K562 (cell line): ENCODE data around the gene GALK2. TPM values are rescaled to one million over a fixed set of nuclear protein-coding genes. Genes with fewer than 3 reads are reported as not detected.
"Not testable (repeated sequence)": the region's sequence is repeated elsewhere in the genome, so short reads cannot be mapped to it uniquely, and the experiment has no call there.

Experiments used
- ATAC-seq: fragments of 200-7000 bp; cut with Tn5 transposase; 3 replicates; pipeline ENCODE4 v1.9.1; 2020; ENCODE audit warnings: moderate library complexity
- BruUV-seq: library from RNA; stranded (reverse); fragments of 400-500 nt; replicated peaks from 2 replicates; lab custom pipeline; 2021; lab: Mats Ljungman, UMichigan
- CTCF ChIA-PET: fragments of 300-600 bp; formaldehyde crosslinking; extraction: SDS; loops from one replicate; lab custom pipeline; 2021; ENCODE audit warnings: low intra/inter-chr PET ratio; lab: Yijun Ruan, JAX
- POLR2A ChIA-PET: fragments of 300-600, 350-650 bp; sonication (Branson Sonifier 250); formaldehyde crosslinking; extraction: SDS; loops from one replicate; lab custom pipeline; 2021; ENCODE audit warnings: antibody characterized with exemption, inconsistent platforms; lab: Yijun Ruan, JAX
- DNase-seq, 4 experiments: peaks; one replicate each; pipeline versions ENCODE4 v3.0.0 to v3.0.0-alpha.2; 2011 to 2018; ENCODE audit warnings: low spot score in 3 of 4, mixed read lengths in 3 of 4; ENCODE audit errors: extremely low read depth in 1 of 4
- FAIRE-seq: peaks from 2 replicates; lab custom pipeline; 2011; peaks lifted over from hg19 to GRCh38; lab: Jason Lieb, UNC
- H2AFZ ChIP-seq: 2 replicates; pipeline ENCODE4 v1.6.0; 2011; ENCODE audit warnings: low read depth, low read length, control low read depth, inconsistent platforms
- H3K27ac ChIP-seq: fragments of 200-600 bp; 3 replicates; pipeline ENCODE4 v1.8.0; 2011; ENCODE audit warnings: low read depth, mild to moderate bottlenecking, control low read depth, inconsistent platforms, low read length, moderate library complexity, mixed read lengths; ENCODE audit errors: extremely low read depth
- H3K27me3 ChIP-seq, 2 experiments: fragments of 300-600 bp in 1 of 2; 2 replicates in 1 of 2; 3 replicates in 1 of 2; pipeline versions ENCODE4 v1.6.0 to v1.8.0; 2011; ENCODE audit warnings: inconsistent platforms in 2 of 2, low read length in 2 of 2, mild to moderate bottlenecking in 1 of 2, mixed read lengths in 1 of 2, moderate library complexity in 1 of 2; ENCODE audit not compliant: control insufficient read depth in 2 of 2, insufficient read depth in 2 of 2
- H3K36me3 ChIP-seq: fragments of 300-600 bp; 3 replicates; pipeline ENCODE4 v1.8.0; 2011; ENCODE audit warnings: mild to moderate bottlenecking, low read length, inconsistent platforms; ENCODE audit not compliant: control insufficient read depth, insufficient read depth
- H3K4me1 ChIP-seq, 2 experiments: fragments of 200-600 bp in 1 of 2; replicated peaks in 1 of 2; 2 replicates in 1 of 2; 3 replicates in 1 of 2; pipeline versions ENCODE4 v1.5.1 to v1.8.0; 2011; ENCODE audit warnings: inconsistent platforms in 2 of 2, low read length in 2 of 2, mild to moderate bottlenecking in 1 of 2, mixed read lengths in 1 of 2, moderate library complexity in 1 of 2; ENCODE audit not compliant: control insufficient read depth in 2 of 2, insufficient read depth in 2 of 2
- H3K4me2 ChIP-seq: 2 replicates; pipeline ENCODE4 v1.6.1; 2011; ENCODE audit warnings: low read length, control low read depth, inconsistent platforms, mixed read lengths; ENCODE audit not compliant: insufficient read depth
- H3K4me3 ChIP-seq: fragments of 200-600 bp; sonication (generic), shearing (Covaris generic); 2 replicates; pipeline ENCODE4 v1.5.1; 2016; ENCODE audit warnings: control low read depth, inconsistent platforms
- H3K79me2 ChIP-seq: fragments of 200-600 bp; 3 replicates; pipeline ENCODE4 v1.8.0; 2011; ENCODE audit warnings: low read length, inconsistent platforms; ENCODE audit not compliant: control insufficient read depth, insufficient read depth
- H3K9ac ChIP-seq, 2 experiments: 2 replicates each; pipeline versions ENCODE4 v1.6.0 to v1.6.1; 2011; ENCODE audit warnings: low read depth in 2 of 2, low read length in 2 of 2, control low read depth in 1 of 2, inconsistent platforms in 1 of 2, mild to moderate bottlenecking in 1 of 2, mixed read lengths in 1 of 2; ENCODE audit not compliant: insufficient read depth in 1 of 2
- H3K9me1 ChIP-seq: one replicate; pipeline ENCODE4 v1.6.0; 2011; ENCODE audit warnings: inconsistent platforms, mild to moderate bottlenecking, low read length, moderate library complexity; ENCODE audit not compliant: control insufficient read depth, insufficient read depth
- H3K9me3 ChIP-seq: replicated peaks from 2 replicates; pipeline ENCODE4 v1.5.1; 2011; ENCODE audit warnings: low read depth, low read length, inconsistent platforms; ENCODE audit not compliant: control insufficient read depth, insufficient read depth
- H4K20me1 ChIP-seq: replicated peaks from 2 replicates; pipeline ENCODE4 v1.6.1; 2011; ENCODE audit warnings: low read length, inconsistent platforms, mixed read lengths; ENCODE audit not compliant: control insufficient read depth, insufficient read depth
- RBM25 ChIP-seq: fragments of 200-400 bp; formaldehyde crosslinking; IDR thresholded peaks from 2 replicates; pipeline ENCODE4 v1.6.1; 2018; ENCODE audit warnings: low read length, low read depth, moderate library complexity; ENCODE audit not compliant: severe bottlenecking
- TOE1 ChIP-seq, 2 experiments: fragments of 450-650 bp in 1 of 2; sonication (generic) in 1 of 2; formaldehyde crosslinking in 1 of 2; IDR thresholded peaks; 2 replicates each; pipeline versions ENCODE4 v1.7.1 to v1.8.0; 2016 to 2022; ENCODE audit warnings: borderline replicate concordance in 2 of 2, mild to moderate bottlenecking in 2 of 2, antibody characterized with exemption in 1 of 2, inconsistent platforms in 1 of 2, low read depth in 1 of 2, missing genetic modification reagents in 1 of 2, moderate library complexity in 1 of 2
- ZNF146 ChIP-seq: IDR thresholded peaks from one replicate; pipeline ENCODE4 v1.6.1; 2018; ENCODE audit warnings: missing compliant biosample characterization; ENCODE audit not compliant: unreplicated experiment
- WGBS: fragments of 100-300 bp; shearing (Covaris generic); methylation state at CpG from one replicate; pipeline ENCODE4 v1.1.6; 2016; ENCODE audit warnings: low coverage, mixed read lengths; ENCODE audit not compliant: insufficient coverage; ENCODE audit errors: missing lambda C conversion rate; 5-methylcytosine and 5-hydroxymethylcytosine counted together
- in situ Hi-C: fragments of 300-500 bp; cut with MboI; formaldehyde crosslinking; loops from 4 replicates; pipeline ENCODE4 v1.15.0; 2018; ENCODE audit warnings: inconsistent platforms, mixed read lengths
- intact Hi-C: fragments of 100-400 bp; cut with micrococcal nuclease; formaldehyde crosslinking; loops from 2 replicates; pipeline ENCODE4 v1.14.2; 2022
- polyA plus RNA-seq, 8 experiments: library from polyadenylated mRNA; depleted of rRNA in 4 of 8; stranded (reverse) in 5 of 8; unstranded in 3 of 8; fragments of >200 nt; fragmentation: Nextera tagmentation in 2 of 8; fragmentation: Illumina TruSeq in 1 of 8; extraction: Ambion mirVana in 2 of 8; extraction: Trizol in 1 of 8; gene quantifications; 2 replicates each; pipeline versions ENCODE4 v1.2.1 to v1.2.3, GENCODE V29; 2011 to 2014; ENCODE audit warnings: inconsistent platforms in 1 of 8, missing spikeins in 1 of 8
- total RNA-seq, 7 experiments: library from RNA; depleted of rRNA in 6 of 7; stranded (reverse); fragments of >200 nt in 6 of 7; fragmentation: Illumina TruSeq in 2 of 7; extraction: Trizol in 2 of 7; gene quantifications; 2 replicates each; pipeline versions ENCODE4 v1.2.1 to v1.2.3, GENCODE V29; 2011 to 2021; ENCODE audit warnings: low replicate concordance in 1 of 7

The GALK2 gene
- total and polyA plus RNA-seq, 9 of the 15 experiments (the other 6 are each of a cell fraction or from before 2014, with no cell fraction given) = 32.8 to 82.0 (median 54.4) TPM

DNA sequence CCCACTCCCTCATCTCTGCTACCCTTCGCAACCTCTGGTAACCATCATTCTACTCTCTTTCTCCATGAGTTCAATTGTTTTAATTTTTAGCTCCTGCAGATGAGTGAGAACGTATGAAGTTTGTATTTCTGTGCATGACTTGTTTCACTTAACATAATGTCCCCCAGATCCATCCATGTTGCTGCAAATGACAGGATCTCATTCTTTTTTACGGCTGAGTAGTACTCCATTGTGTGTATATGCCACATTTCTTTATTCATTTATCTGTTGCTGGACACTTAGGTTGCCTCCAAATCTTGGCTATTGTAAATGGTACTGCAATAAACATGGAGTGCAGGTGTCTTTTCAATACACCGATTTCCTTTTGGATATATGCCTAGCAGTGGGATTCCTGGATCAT is 12.1 kb downstream of the GALK2 start:
- H3K79me2 ChIP-seq = peaks cover 74% of the 10 kb centered on the region
- H4K20me1 ChIP-seq = no peaks in the 10 kb centered on the region
- no peak overlapping the region for H3K4me2 ChIP-seq
- ATAC-seq (no peak), FAIRE-seq (no peak)
- H3K4me1 ChIP-seq = peaks cover 0 to 6% of the 10 kb centered on the region in 2 experiments; a peak in 3 of 5 replicates
- H2AFZ ChIP-seq = no peak overlapping the region
- H3K4me3 ChIP-seq = no peak overlapping the region
- intact Hi-C loops (no loop called here), in situ Hi-C loops (no loop called here)
- 98% methylated on average over 4 of the region's 4 CpGs for WGBS
- H3K27me3 ChIP-seq = no peaks in the 10 kb centered on the region
- POLR2A ChIA-PET = no interaction called here
- H3K27ac ChIP-seq = no peak overlapping the region
- CTCF ChIA-PET = no interaction called here
- H3K9me1 ChIP-seq = no peaks in the 10 kb centered on the region
- no peak for TF ChIP-seq TOE1 (IDR thresholded peaks at IDR 0.05; ENCODE audit: borderline replicate concordance)
- no peak for TF ChIP-seq TOE1 (CRISPR knock-in tag; IDR thresholded peaks at IDR 0.05; ENCODE audit: borderline replicate concordance, low read depth)
- TF ChIP-seq ZNF146 = peak; percentile 60
- TF ChIP-seq RBM25 = peak; percentile 32
- TF ChIP-seq, all 486 proteins: peak for 2
- Histone ChIP-seq H3K36me3 (peaks cover 19% of the 10 kb centered on the region), H3K9ac (no peak overlapping the region), H3K9me3 (no peaks in the 10 kb centered on the region; the same call in 1 of the 2 replicates)
- DNase-seq = no peak
- BruUV-seq = no TSS peak

DNA sequence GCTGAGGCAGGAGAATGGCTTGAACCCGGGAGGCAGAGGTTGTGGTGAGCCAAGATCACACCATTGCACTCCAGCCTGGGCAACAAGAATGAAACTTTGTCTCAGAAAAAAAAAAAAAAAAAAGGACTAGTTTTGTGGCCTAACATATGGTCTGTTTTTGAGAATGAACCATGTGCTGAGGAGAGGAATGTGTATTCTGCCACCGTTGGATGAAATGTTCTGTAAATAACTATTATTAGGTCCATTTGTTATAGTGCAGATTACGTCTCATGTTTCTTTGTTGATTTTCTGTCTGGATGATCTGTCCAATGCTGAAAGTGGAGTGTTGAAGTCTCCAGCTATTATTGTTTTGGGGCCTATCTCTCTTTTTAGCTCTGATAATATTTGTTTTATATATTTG is 13.7 kb downstream of the GALK2 start:
- peaks cover 78% of the 10 kb centered on the region for H3K79me2 ChIP-seq
- peaks cover 14% of the 10 kb centered on the region for H3K36me3 ChIP-seq
- POLR2A ChIA-PET = interaction anchor here (1.7 kb wide), 1 partner anchor 12 kb away, joined by 6 read pairs; no protein-coding TSS in a partner anchor
- H2AFZ ChIP-seq, BruUV-seq, H3K4me2 ChIP-seq, H3K9me1 ChIP-seq, H3K4me3 ChIP-seq, CTCF ChIA-PET, ATAC-seq, H4K20me1 ChIP-seq, H3K9ac ChIP-seq, FAIRE-seq, H3K27ac ChIP-seq, H3K4me1 ChIP-seq, DNase-seq, in situ Hi-C loops, intact Hi-C loops, H3K9me3 ChIP-seq, H3K27me3 ChIP-seq: not testable (repeated sequence)
- 82% methylated on average over 2 of the region's 3 CpGs for WGBS
